Lower leg skin (tissue), 4 donors: ENCODE measurements around the gene MUC22. TPM values are rescaled to one million over a fixed set of nuclear protein-coding genes. Genes with fewer than 3 reads are reported as not detected.
"Not testable (repeated sequence)": the region's sequence is repeated elsewhere in the genome, so short reads cannot be mapped to it uniquely, and the experiment has no call there.

ENCODE experiments used
- DNase-seq, 2 donors: peaks; one replicate each; pipeline ENCODE4 v3.0.0-alpha.2; 2019; ENCODE audit warnings: low spot score in 2 of 2
- H3K4me3 ChIP-seq: fragments of 200-600 bp; sonication (generic); 2 replicates; pipeline ENCODE4 v1.5.1; 2017; ENCODE audit warnings: mild to moderate bottlenecking, low read depth; ENCODE audit not compliant: poor library complexity, severe bottlenecking
- CTCF ChIP-seq, 3 donors: fragments of 450-650 bp; IDR thresholded peaks; one replicate each; pipeline ENCODE4 v1.5.1; 2016; ENCODE audit warnings: antibody characterized with exemption in 3 of 3, mild to moderate bottlenecking in 3 of 3, moderate library complexity in 2 of 3
- POLR2A ChIP-seq, 2 donors: fragments of 450-650 bp; IDR thresholded peaks; one replicate each; pipeline ENCODE4 v1.6.1; 2016 to 2017; ENCODE audit warnings: antibody characterized with exemption in 2 of 2, mild to moderate bottlenecking in 1 of 2, moderate library complexity in 1 of 2
- WGBS, 2 donors: methylation state at CpG; one replicate each; pipeline ENCODE4 v1.1.5; 2018; 5-methylcytosine and 5-hydroxymethylcytosine counted together
- intact Hi-C: fragments of 100-400 bp; cut with DNase I; formaldehyde crosslinking; loops from one replicate; pipeline ENCODE4 v1.15.0; 2023; ENCODE audit warnings: low total_unique reads
- total RNA-seq, 4 donors: library from RNA; depleted of rRNA; stranded (reverse); fragments of >200 nt; gene quantifications; one replicate each; pipeline ENCODE4 v1.1.0, GENCODE V29; 2016

The MUC22 gene
- total RNA-seq, 4 donors from 2014 or later, result not detected

GRCh38 chr6:30965140-30965601, 45.1 kb upstream of the MUC22 start:
- intact Hi-C loops, result no loop called here
- TF ChIP-seq POLR2A (IDR thresholded peaks at IDR 0.05), result no peak
- WGBS, 2 donors, result 86 to 92% methylated on average over 5 of the region's 5 CpGs
- H3K4me3 ChIP-seq, result no peak overlapping the region
- no peak for DNase-seq

DNA sequence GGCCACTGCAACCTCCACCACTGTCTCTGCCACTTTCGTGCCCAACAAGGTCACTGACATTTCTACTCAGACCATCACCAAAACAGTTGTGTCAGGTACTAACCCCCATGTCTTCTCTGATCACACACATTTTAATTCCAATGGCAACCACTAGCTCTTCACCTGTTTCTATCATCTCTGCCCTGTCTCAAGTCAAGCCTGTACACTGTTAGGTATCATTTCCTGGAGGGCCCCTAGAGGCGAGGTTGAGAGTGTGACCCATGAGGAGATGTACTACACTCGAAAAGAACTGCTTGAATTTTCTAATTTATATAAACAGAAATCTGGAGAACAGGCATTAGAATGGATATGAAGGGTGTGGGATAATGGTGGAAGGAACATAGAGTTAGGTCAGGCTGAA, 44.1 kb upstream of the MUC22 start:
- H3K4me3 ChIP-seq, result no peak overlapping the region
- DNase-seq, result no peak
- 75 to 89% methylated on average over 3 of the region's 3 CpGs for WGBS, 2 donors
- no peak for TF ChIP-seq CTCF (IDR thresholded peaks at IDR 0.05)
- TF ChIP-seq POLR2A (IDR thresholded peaks at IDR 0.05), result no peak
- intact Hi-C loops, result no loop called here

GRCh38 chr6:30969171-30969570, 41.1 kb upstream of the MUC22 start:
- intact Hi-C loops, H3K4me3 ChIP-seq, DNase-seq: not testable (repeated sequence)
- WGBS, 2 donors, result 78 to 87% methylated on average over 6 of the region's 6 CpGs

DNA sequence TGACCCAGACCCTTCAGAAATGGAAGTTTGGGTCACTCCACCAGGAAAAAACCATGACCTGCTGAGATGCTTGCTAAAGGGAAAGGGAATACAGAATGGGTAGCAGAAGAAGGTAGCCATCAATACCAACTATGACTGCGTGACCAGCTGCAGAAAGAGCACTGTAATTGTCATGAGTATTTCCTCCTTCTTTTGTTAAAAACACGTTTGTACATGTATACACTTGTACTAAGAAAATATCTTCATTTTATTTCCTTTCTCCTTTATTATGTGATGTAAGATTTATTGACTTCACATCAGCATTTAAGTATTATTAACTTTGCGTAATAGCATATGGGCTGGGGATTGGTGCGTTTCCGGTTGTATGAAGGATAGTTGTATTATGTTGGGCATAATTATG, 39.3 kb upstream of the MUC22 start:
- intact Hi-C loops, result no loop called here
- DNase-seq, result no peak
- TF ChIP-seq POLR2A (IDR thresholded peaks at IDR 0.05), result no peak
- WGBS, 2 donors, result 79 to 83% methylated on average over 5 of the region's 5 CpGs
- H3K4me3 ChIP-seq, result no peak overlapping the region

DNA sequence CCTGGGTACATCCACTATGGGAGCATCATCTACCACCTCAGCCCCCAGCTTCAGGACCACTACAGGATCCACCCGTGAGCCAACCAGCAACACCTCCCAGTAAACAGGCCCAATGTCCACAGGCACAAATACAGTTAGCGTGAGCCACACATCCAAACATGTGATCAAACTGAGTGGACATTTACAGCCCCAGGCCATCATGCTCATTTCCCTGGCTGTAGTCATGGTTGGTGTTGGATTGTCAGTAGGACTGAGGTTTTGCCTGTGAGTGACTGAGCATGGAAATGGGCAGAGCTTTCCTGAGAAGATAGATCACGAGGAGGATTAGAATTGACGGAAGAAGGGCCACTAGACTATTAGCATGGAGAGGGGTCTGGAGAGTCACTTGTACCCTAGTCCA, 37.5 kb upstream of the MUC22 start:
- TF ChIP-seq POLR2A (IDR thresholded peaks at IDR 0.05) (no peak), CTCF (IDR thresholded peaks at IDR 0.05) (no peak)
- intact Hi-C loops, result no loop called here
- DNase-seq, result no peak
- H3K4me3 ChIP-seq, result no peak overlapping the region
- WGBS, 2 donors, result 92 to 96% methylated on average over 4 of the region's 4 CpGs

- intact Hi-C loops, result no loop called here
- WGBS, 2 donors, result 48 to 76% methylated on average over 4 of the region's 4 CpGs
- H3K4me3 ChIP-seq, result no peak overlapping the region
- TF ChIP-seq POLR2A (IDR thresholded peaks at IDR 0.05) (no peak), CTCF (IDR thresholded peaks at IDR 0.05) (no peak)
- no peak for DNase-seq
Observed at GRCh38 chr6:30974490-30975252, 35.6 kb upstream of the MUC22 start.

- DNase-seq, result no peak
- no peak overlapping the region for H3K4me3 ChIP-seq
- intact Hi-C loops, result no loop called here
- 21 to 26% methylated on average over 1 of the region's 1 CpG for WGBS, 2 donors
- TF ChIP-seq CTCF (IDR thresholded peaks at IDR 0.05) (no peak), POLR2A (IDR thresholded peaks at IDR 0.05) (no peak)
Observed at GRCh38 chr6:30979141-30979540, 31.1 kb upstream of the MUC22 start.
